ENCODE measurements around the gene TAS2R1. TPM values are rescaled to one million over a fixed set of nuclear protein-coding genes. Genes with fewer than 3 reads are reported as not detected.
"Not testable (repeated sequence)": the region's sequence is repeated elsewhere in the genome, so short reads cannot be mapped to it uniquely, and the experiment has no call there.

Gene TAS2R1
- polyA plus RNA-seq, 1 donor, result not detected

GRCh38 chr5:9622971-9623421 lies 7.2 kb downstream of the TAS2R1 start:
- peak; percentile 68 for DNase-seq

- no peak for DNase-seq
Measured at GRCh38 chr5:9621379-9621903, 8.7 kb downstream of the TAS2R1 start.

GRCh38 chr5:9619331-9620092 lies 10.6 kb downstream of the TAS2R1 start:
- DNase-seq, result no peak

- DNase-seq, result no peak
Measured at GRCh38 chr5:9617739-9618504, 12.2 kb downstream of the TAS2R1 start.

- no peak for DNase-seq
Measured at GRCh38 chr5:9617221-9617620, 12.9 kb downstream of the TAS2R1 start.

- no peak for DNase-seq
Measured at GRCh38 chr5:9615331-9615730, 14.8 kb downstream of the TAS2R1 start.

- no peak for DNase-seq
Measured at GRCh38 chr5:9613360-9613759, 16.8 kb downstream of the TAS2R1 start.

- no peak for DNase-seq
Measured at GRCh38 chr5:9610969-9611368, 19.2 kb downstream of the TAS2R1 start.

GRCh38 chr5:9610364-9610763 lies 19.8 kb downstream of the TAS2R1 start:
- no peak for DNase-seq

GRCh38 chr5:9608093-9608492 lies 22.1 kb downstream of the TAS2R1 start:
- DNase-seq, result no peak

GRCh38 chr5:9605041-9605838 lies 24.9 kb downstream of the TAS2R1 start:
- DNase-seq, result no peak

- no peak for DNase-seq
Measured at GRCh38 chr5:9604416-9604815, 25.7 kb downstream of the TAS2R1 start.

GRCh38 chr5:9601055-9601739 lies 29.0 kb downstream of the TAS2R1 start:
- DNase-seq, result no peak

- no peak for DNase-seq
Measured at GRCh38 chr5:9599391-9599790, 30.8 kb downstream of the TAS2R1 start.

GRCh38 chr5:9598329-9598728 lies 31.8 kb downstream of the TAS2R1 start:
- not testable (repeated sequence) for DNase-seq

- DNase-seq, result not testable (repeated sequence)
Measured at GRCh38 chr5:9597322-9597721, 32.8 kb downstream of the TAS2R1 start.

- no peak for DNase-seq
Measured at GRCh38 chr5:9596824-9597223, 33.3 kb downstream of the TAS2R1 start.

- peak; percentile 38 for DNase-seq
Measured at GRCh38 chr5:9596171-9596780, 33.9 kb downstream of the TAS2R1 start.

GRCh38 chr5:9594913-9595312 lies 35.2 kb downstream of the TAS2R1 start:
- DNase-seq, result no peak

GRCh38 chr5:9589049-9589835 lies 40.9 kb downstream of the TAS2R1 start:
- DNase-seq, result no peak

GRCh38 chr5:9588254-9588653 lies 41.9 kb downstream of the TAS2R1 start:
- DNase-seq, result no peak
